Liver (tissue), 9 donors: ENCODE measurements around the gene HDAC10. TPM values are rescaled to one million over a fixed set of nuclear protein-coding genes. Genes with fewer than 3 reads are reported as not detected.

Experiments
- DNase-seq: peaks from one replicate; pipeline ENCODE4 v3.0.0-alpha.2; 2017; ENCODE audit warnings: low spot score
- H3K27ac ChIP-seq, 2 donors: one replicate each; pipeline ENCODE4 v1.7.0; 2013; ENCODE audit warnings: inconsistent platforms in 2 of 2, low read length in 2 of 2, control low read depth in 1 of 2, low read depth in 1 of 2, mild to moderate bottlenecking in 1 of 2
- H3K27me3 ChIP-seq, 4 donors: one replicate each; pipeline versions ENCODE4 v1.6.1 to v1.7.0; 2013; ENCODE audit warnings: low read length in 3 of 4, inconsistent platforms in 1 of 4, mild to moderate bottlenecking in 1 of 4, moderate library complexity in 1 of 4; ENCODE audit not compliant: control insufficient read depth in 4 of 4, insufficient read depth in 4 of 4
- H3K36me3 ChIP-seq, 4 donors: one replicate each; pipeline versions ENCODE4 v1.6.1 to v1.7.0; 2013; ENCODE audit warnings: low read length in 3 of 4, mild to moderate bottlenecking in 3 of 4, low read depth in 1 of 4, moderate library complexity in 1 of 4; ENCODE audit not compliant: control insufficient read depth in 4 of 4, insufficient read depth in 3 of 4
- H3K4me1 ChIP-seq, 4 donors: one replicate each; pipeline versions ENCODE4 v1.6.1 to v1.7.0; 2013; ENCODE audit warnings: low read length in 3 of 4, mild to moderate bottlenecking in 3 of 4, moderate library complexity in 1 of 4; ENCODE audit not compliant: control insufficient read depth in 4 of 4, insufficient read depth in 4 of 4
- H3K4me3 ChIP-seq, 3 donors: one replicate each; pipeline versions ENCODE4 v1.6.1 to v1.7.0; 2013; ENCODE audit warnings: low read length in 3 of 3, control low read depth in 1 of 3, low read depth in 1 of 3, mild to moderate bottlenecking in 1 of 3
- H3K9ac ChIP-seq, 2 donors: one replicate each; pipeline ENCODE4 v1.7.0; 2013; ENCODE audit warnings: low read length in 2 of 2, mild to moderate bottlenecking in 2 of 2, moderate library complexity in 2 of 2, control low read depth in 1 of 2, low read depth in 1 of 2
- H3K9me3 ChIP-seq, 4 donors: one replicate each; pipeline versions ENCODE4 v1.6.1 to v1.7.0; 2013; ENCODE audit warnings: low read length in 3 of 4; ENCODE audit not compliant: control insufficient read depth in 4 of 4
- CTCF ChIP-seq: fragments of 150-350 bp; IDR thresholded peaks from 2 replicates; pipeline ENCODE4 v1.5.1; 2017; ENCODE audit warnings: improper control_type of control experiment, low read depth, low read length; ENCODE audit not compliant: missing input control
- EGR1 ChIP-seq, 2 donors: IDR thresholded peaks; 2 replicates each; pipeline ENCODE4 v1.6.1; 2016 to 2018; ENCODE audit warnings: antibody characterized with exemption in 2 of 2, low read depth in 2 of 2
- FOXA1 ChIP-seq: IDR thresholded peaks from 2 replicates; pipeline ENCODE4 v1.6.1; 2016; ENCODE audit warnings: antibody characterized with exemption
- FOXA2 ChIP-seq: IDR thresholded peaks from 2 replicates; pipeline ENCODE4 v1.6.1; 2016; ENCODE audit warnings: antibody characterized with exemption
- HNF4A ChIP-seq, 2 donors: conservative IDR thresholded peaks; 2 replicates each; pipeline ENCODE4 v1.6.1; 2016; ENCODE audit warnings: antibody characterized with exemption in 2 of 2, mild to moderate bottlenecking in 2 of 2
- HNF4G ChIP-seq: IDR thresholded peaks from 2 replicates; pipeline ENCODE4 v1.6.1; 2016; ENCODE audit warnings: antibody characterized with exemption
- JUND ChIP-seq, 2 donors: IDR thresholded peaks; 2 replicates each; pipeline ENCODE4 v1.6.1; 2016; ENCODE audit warnings: antibody characterized with exemption in 2 of 2
- MAX ChIP-seq: IDR thresholded peaks from 2 replicates; pipeline ENCODE4 v1.6.1; 2016; ENCODE audit warnings: antibody characterized with exemption
- NR2F2 ChIP-seq: IDR thresholded peaks from 2 replicates; pipeline ENCODE4 v1.6.1; 2016; ENCODE audit warnings: antibody characterized with exemption
- RAD21 ChIP-seq, 2 donors: IDR thresholded peaks; 2 replicates each; pipeline ENCODE4 v1.6.1; 2016; ENCODE audit warnings: antibody characterized with exemption in 2 of 2, mild to moderate bottlenecking in 2 of 2
- RXRA ChIP-seq, 2 donors: IDR thresholded peaks; 2 replicates each; pipeline ENCODE4 v1.6.1; 2017 to 2018; ENCODE audit warnings: antibody characterized with exemption in 2 of 2, mild to moderate bottlenecking in 1 of 2
- SP1 ChIP-seq: IDR thresholded peaks from 2 replicates; pipeline ENCODE4 v1.6.1; 2018; ENCODE audit warnings: antibody characterized with exemption, mild to moderate bottlenecking
- TAF1 ChIP-seq: conservative IDR thresholded peaks from 2 replicates; pipeline ENCODE4 v1.6.1; 2016; ENCODE audit warnings: antibody characterized with exemption, mild to moderate bottlenecking
- YY1 ChIP-seq: IDR thresholded peaks from 2 replicates; pipeline ENCODE4 v1.6.1; 2016; ENCODE audit warnings: antibody characterized with exemption, mild to moderate bottlenecking
- WGBS: extraction: QIAGEN DNeasy Blood & Tissue Kit; methylation state at CpG from one replicate; pipeline ENCODE4 v1.1.7; 2013; 5-methylcytosine and 5-hydroxymethylcytosine counted together
- polyA plus RNA-seq, 2 donors: library from polyadenylated mRNA; stranded (reverse) in 1 of 2; unstranded in 1 of 2; fragments of 200-250 nt in 1 of 2; fragments of >200 nt in 1 of 2; fragmentation: Nextera tagmentation in 1 of 2; extraction: Ambion mirVana in 1 of 2; gene quantifications; one replicate each; pipeline versions ENCODE4 v1.2.1 to v1.2.3, GENCODE V29; 2013 to 2015
- total RNA-seq, 2 donors: library from RNA; depleted of rRNA; stranded (reverse); fragments of >200 nt; gene quantifications; one replicate each; pipeline ENCODE4 v1.2.3, GENCODE V29; 2014
- TF ChIP-seq, protein P1 (sequence below): IDR thresholded peaks from 2 replicates; pipeline ENCODE4 v1.6.1; 2016; ENCODE audit warnings: antibody characterized with exemption, mild to moderate bottlenecking
- TF ChIP-seq, protein P2 (sequence below): IDR thresholded peaks from 2 replicates; pipeline ENCODE4 v1.6.1; 2016; ENCODE audit warnings: antibody characterized with exemption
- donor health status: healthy.
- donor health status: healthy.
- donor health status: healthy.
- donor health status: healthy.
- donor health status: healthy.

The HDAC10 gene
- total and polyA plus RNA-seq, 4 donors, result 6.2 to 18.2 (median 13.6) TPM

DNA sequence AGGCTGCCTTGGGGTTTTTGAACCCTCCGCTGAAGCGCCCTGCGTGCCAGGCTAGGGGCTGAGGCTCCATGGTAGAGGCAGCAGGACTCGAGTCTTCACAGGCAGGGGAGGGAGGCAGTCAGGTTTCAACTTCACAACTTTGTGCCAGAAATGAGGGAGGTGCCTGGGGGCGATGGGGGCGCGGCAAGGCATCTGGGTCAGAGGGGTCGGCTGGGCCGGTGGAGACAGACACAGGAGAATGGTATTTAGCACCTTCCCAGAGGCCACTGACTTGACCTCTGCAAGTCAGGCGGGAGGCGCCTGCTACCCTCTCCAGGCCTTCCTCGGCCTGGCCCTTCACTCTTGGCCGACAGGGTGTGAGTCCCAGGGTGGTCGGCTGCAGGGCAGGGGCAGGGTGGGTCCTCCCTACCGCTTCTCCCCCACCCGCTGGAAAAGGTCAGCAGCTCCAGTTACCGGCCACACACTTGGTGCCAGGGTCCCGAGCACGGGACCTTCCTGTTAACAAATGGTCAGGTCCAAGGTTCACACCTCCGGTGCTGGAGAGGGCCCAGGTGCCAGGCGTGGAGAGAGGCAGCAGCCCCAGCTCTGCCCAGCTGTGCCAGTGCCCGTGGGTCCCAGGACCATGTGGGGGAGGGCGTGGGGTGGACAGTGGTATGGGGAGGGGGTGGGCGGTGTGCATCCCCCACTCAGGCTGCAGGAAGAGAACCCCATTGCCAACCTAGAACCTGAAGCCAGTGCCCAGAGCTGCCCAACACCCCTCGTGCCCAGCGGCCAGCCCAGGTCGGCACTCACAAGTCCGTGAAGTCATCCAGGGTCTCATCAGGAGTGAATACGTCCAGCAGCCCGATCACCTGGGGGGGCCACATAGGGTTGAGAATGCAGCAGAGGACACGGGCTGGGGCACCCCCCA lies 6.6 kb upstream of the HDAC10 start:
- Histone ChIP-seq H3K9me3 (no peaks in the 10 kb centered on the region), H3K9ac (no peak overlapping the region), H3K27ac (peak overlapping the region; percentile 38 to 41), H3K4me3 (no peak overlapping the region), H3K36me3 (peaks cover 0 to 1% (median 0%) of the 10 kb centered on the region in 4 donors), H3K27me3 (no peaks in the 10 kb centered on the region), H3K4me1 (peaks cover 16 to 37% (median 29%) of the 10 kb centered on the region in 4 donors)
- WGBS, result 44% methylated on average over 31 of the region's 31 CpGs
- no peak for DNase-seq
- TF ChIP-seq HNF4G, result peak; percentile 66
- no peak for TF ChIP-seq MAX
- TF ChIP-seq, protein P1, sequence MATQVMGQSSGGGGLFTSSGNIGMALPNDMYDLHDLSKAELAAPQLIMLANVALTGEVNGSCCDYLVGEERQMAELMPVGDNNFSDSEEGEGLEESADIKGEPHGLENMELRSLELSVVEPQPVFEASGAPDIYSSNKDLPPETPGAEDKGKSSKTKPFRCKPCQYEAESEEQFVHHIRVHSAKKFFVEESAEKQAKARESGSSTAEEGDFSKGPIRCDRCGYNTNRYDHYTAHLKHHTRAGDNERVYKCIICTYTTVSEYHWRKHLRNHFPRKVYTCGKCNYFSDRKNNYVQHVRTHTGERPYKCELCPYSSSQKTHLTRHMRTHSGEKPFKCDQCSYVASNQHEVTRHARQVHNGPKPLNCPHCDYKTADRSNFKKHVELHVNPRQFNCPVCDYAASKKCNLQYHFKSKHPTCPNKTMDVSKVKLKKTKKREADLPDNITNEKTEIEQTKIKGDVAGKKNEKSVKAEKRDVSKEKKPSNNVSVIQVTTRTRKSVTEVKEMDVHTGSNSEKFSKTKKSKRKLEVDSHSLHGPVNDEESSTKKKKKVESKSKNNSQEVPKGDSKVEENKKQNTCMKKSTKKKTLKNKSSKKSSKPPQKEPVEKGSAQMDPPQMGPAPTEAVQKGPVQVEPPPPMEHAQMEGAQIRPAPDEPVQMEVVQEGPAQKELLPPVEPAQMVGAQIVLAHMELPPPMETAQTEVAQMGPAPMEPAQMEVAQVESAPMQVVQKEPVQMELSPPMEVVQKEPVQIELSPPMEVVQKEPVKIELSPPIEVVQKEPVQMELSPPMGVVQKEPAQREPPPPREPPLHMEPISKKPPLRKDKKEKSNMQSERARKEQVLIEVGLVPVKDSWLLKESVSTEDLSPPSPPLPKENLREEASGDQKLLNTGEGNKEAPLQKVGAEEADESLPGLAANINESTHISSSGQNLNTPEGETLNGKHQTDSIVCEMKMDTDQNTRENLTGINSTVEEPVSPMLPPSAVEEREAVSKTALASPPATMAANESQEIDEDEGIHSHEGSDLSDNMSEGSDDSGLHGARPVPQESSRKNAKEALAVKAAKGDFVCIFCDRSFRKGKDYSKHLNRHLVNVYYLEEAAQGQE, result peak; percentile 37
- no peak for TF ChIP-seq CTCF
- no peak for TF ChIP-seq EGR1 (IDR thresholded peaks at IDR 0.05; ENCODE audit: low read depth in 2 of 2)
- TF ChIP-seq HNF4A (conservative IDR thresholded peaks at IDR 0.05), result peak; percentile 83 to 87
- TF ChIP-seq RAD21 (IDR thresholded peaks at IDR 0.05), result no peak
- TF ChIP-seq SP1, result peak; percentile 75
- TF ChIP-seq NR2F2, result no peak
- no peak for TF ChIP-seq TAF1
- TF ChIP-seq, protein P2, sequence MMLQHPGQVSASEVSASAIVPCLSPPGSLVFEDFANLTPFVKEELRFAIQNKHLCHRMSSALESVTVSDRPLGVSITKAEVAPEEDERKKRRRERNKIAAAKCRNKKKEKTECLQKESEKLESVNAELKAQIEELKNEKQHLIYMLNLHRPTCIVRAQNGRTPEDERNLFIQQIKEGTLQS, result no peak
- TF ChIP-seq JUND (IDR thresholded peaks at IDR 0.05), result no peak
- no peak for TF ChIP-seq YY1
- TF ChIP-seq FOXA1, result no peak
- peak; percentile 29 to 62 for TF ChIP-seq RXRA (IDR thresholded peaks at IDR 0.05)

DNA sequence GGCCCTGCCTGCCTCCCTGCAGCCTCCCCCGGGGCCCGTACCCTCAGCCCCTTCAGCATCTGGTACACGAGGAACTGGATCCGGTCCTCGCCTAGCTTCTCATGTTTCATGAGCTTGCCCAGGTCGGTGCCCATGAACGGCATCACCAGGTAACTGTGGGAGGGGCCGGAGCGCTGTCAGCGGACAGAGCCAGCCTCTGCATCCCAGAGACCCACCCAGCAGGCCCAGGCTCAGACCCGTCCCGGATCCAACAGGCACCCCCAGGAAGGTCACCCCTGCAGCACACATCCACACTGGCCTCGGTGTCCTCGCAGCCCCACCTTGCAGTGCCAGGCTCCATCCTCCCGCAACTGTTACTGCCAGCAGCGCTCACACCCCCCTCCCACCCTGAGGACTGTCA lies 6.0 kb upstream of the HDAC10 start:
- Histone ChIP-seq H3K4me1 (peaks cover 16 to 40% (median 26%) of the 10 kb centered on the region in 4 donors), H3K4me3 (no peak overlapping the region), H3K36me3 (peaks cover 0 to 1% (median 0%) of the 10 kb centered on the region in 4 donors), H3K27ac (no peak overlapping the region), H3K27me3 (no peaks in the 10 kb centered on the region), H3K9ac (no peak overlapping the region), H3K9me3 (no peaks in the 10 kb centered on the region)
- no peak for DNase-seq
- 81% methylated on average over 16 of the region's 16 CpGs for WGBS
- TF ChIP-seq HNF4G (no peak), YY1 (no peak), MAX (no peak), RAD21 (IDR thresholded peaks at IDR 0.05) (no peak), EGR1 (IDR thresholded peaks at IDR 0.05; ENCODE audit: low read depth in 2 of 2) (no peak), NR2F2 (no peak), FOXA2 (no peak), CTCF (no peak), JUND (IDR thresholded peaks at IDR 0.05) (no peak), SP1 (no peak), TAF1 (no peak), FOXA1 (no peak)
- TF ChIP-seq, protein P1, result no peak
- TF ChIP-seq, protein P2, result no peak
